Astrocyte (in vitro differentiated cells and primary cell): ENCODE measurements around the gene WSCD1.

Experiments used
- CTCF ChIP-seq: IDR thresholded peaks from 2 replicates; pipeline ENCODE4 v1.5.1; 2011; ENCODE audit warnings: low read depth, mild to moderate bottlenecking, inconsistent platforms, low read length, moderate library complexity; ENCODE audit not compliant: insufficient read depth
- EZH2 ChIP-seq: IDR thresholded peaks from 2 replicates; pipeline ENCODE4 v1.6.1; 2012; ENCODE audit warnings: mild to moderate bottlenecking, low read length, inconsistent platforms; ENCODE audit not compliant: insufficient read depth

- TF ChIP-seq EZH2: no peak
- no peak for TF ChIP-seq CTCF
Observed at GRCh38 chr17:6099492-6099891, 29.3 kb downstream of the WSCD1 start.
